ENCODE measurements around the gene BPIFB6.

BPIFB6 gene, protein sequence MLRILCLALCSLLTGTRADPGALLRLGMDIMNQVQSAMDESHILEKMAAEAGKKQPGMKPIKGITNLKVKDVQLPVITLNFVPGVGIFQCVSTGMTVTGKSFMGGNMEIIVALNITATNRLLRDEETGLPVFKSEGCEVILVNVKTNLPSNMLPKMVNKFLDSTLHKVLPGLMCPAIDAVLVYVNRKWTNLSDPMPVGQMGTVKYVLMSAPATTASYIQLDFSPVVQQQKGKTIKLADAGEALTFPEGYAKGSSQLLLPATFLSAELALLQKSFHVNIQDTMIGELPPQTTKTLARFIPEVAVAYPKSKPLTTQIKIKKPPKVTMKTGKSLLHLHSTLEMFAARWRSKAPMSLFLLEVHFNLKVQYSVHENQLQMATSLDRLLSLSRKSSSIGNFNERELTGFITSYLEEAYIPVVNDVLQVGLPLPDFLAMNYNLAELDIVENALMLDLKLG

DNA sequence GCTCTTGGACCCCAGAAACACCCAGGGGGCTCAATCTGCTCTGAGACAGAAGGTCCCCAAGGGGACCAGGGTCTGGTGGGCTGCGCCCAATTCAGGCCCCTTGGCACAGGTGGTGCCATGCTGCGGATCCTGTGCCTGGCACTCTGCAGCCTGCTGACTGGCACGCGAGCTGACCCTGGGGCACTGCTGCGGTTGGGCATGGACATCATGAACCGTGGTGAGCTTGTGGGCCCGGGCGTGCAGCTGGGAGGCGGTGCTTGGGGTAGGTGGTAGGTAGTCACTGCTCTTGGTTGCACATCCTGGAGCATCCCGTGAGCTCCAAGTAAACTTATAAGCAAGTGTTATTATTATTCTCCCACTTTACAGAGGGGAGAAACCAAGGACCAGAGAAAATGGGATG, at the start of gene BPIFB6:
BPIFB6 (plus strand) TSS at position 118 of the 400 bp plus-strand sequence; CDS start at position 118, 0 bp downstream.
- DNase-seq = no peak

DNA sequence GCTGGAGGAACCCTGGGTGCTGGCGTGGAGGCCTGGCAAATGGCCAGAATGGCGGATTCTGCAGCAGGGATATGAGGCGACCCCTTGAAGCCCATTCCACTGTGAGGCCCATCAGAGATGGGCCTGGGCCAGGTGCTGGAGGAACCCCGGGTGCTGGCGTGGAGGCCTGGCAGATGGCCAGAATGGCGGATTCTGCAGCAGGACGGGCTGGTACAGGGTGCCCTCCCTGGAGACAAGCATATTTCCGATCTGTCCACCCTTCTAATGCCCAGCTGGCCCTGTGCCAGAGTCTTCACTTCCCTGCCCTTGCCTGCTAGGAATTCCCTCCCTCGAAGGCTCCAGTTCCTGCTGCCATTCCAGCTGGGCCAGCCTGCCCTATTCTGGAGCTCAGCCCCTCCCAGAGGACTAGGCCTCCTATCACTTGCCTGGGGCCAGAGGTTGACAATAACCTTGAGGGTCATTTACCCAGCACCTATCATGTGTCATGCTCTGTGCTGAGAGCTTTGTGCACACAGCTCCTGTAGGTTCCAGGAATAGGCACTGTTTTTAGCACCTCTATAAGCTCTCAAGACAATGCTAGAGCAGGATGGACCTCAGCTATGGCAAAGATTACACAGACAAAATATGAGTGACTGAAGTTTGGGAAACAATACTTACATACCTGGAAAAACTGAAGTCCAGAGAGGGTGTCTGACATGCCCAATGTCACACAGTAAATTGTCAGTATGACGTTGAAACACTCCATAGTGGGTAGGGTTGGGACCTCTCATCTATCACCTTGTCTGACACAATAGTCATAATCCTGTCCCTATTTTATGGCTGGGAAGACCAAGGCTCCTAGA, 48.6 kb upstream of the BPIFB6 start:
- DNase-seq = no peak

DNA sequence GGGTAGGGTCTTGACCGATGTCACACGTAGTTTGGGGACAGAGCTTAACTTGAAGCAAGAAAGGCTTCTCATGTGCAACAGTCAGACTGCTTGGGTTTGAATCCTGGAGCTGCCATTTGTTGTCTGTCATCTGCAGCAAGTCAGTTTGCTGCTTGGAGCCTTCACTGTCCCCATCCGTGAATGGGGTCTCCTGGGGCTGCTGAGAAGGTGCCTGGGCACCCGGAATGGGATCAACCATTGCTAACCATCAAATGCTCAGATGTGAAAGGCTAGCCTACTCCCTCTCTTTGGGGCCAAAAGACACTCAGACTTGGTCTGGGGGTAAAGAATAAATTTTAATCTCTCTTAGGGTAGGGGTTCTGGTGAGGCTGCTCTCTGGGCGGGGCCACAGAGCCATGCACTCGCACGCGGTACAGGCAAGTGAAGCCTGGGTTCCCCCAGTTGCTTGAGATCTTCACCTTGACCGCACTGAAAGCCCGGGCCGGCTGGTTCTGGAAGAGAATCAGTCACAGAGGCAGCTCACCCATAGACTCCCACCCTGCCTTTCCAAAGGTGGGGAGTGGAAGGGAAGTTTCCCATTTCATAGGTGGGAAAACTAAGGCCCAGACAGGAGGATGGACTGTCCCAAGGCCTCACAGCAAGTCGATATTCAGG, 47.9 kb upstream of the BPIFB6 start:
- no peak for DNase-seq

DNA sequence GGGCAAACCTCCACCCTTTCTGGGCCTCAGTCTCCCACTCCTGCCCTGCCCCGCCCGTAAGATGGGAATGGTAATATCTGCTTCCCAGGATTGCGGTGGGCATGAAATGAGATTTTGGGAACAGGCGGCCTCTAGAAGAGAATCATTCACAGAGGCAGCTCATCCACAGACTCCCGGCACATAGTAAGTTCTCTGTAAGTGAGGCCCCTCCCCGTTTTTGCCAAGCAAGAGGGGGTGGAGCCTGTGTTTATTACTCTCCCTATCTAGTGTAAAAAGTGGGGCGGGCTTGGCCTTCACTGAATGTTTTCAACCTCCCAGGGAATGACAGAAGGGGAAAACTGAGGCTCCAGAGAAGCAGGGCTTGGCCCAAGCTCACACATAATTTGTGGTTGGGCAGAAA, 47.3 kb upstream of the BPIFB6 start:
- no peak for DNase-seq

DNA sequence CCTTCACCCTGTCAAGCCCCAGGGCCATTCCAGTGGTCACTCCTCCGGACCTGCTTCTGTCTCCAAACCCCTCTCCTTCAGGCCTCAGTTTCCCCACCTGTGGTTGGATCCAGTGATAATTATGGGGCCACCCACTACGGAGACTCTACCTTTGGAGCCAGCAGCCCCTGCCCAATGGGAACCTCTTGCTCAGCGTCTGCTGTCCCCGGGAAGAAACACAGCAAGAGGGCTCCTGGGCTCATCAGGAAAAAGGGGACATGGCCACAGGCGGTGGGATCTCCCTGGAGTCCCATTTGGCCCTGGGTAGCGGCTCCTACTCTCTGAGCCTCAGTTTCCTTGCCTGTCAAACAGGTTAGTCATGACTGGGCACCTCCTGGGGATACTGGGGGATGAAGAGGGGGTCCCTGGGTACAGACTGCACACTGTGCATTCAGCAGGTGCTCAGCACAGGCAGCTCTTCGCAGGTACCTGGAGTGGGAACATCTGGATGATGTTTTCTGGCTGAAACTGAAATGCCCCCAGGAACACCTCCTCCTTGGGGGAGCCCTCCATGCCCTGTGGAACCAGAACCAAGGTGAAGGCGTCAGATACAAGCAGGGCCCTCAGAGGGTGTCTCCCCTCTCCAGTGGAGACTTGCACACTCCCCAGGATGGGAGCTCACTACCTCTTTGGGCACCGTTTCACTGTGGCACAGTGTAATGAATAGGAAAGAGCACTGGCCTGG, 46.7 kb upstream of the BPIFB6 start:
- DNase-seq = no peak

DNA sequence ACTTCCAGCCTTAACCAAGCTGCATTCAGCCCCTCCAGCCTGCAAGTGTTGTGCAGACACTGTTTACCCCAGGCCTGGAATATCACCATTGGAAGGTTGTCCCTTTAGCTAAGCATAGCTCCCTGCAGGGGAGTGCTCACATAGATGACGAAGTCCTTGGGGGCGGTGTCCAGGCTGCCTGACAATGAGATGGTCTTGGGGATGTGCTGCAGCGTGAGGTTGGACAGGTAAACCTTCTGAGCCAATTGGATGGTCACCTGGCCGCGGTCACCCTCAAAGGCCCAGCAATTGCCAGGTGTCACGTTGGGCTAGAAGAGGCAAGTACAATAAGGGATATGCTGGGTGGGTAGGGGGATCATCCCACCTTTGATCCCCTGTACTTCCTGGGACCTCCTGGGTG, 45.9 kb upstream of the BPIFB6 start:
- no peak for DNase-seq

DNA sequence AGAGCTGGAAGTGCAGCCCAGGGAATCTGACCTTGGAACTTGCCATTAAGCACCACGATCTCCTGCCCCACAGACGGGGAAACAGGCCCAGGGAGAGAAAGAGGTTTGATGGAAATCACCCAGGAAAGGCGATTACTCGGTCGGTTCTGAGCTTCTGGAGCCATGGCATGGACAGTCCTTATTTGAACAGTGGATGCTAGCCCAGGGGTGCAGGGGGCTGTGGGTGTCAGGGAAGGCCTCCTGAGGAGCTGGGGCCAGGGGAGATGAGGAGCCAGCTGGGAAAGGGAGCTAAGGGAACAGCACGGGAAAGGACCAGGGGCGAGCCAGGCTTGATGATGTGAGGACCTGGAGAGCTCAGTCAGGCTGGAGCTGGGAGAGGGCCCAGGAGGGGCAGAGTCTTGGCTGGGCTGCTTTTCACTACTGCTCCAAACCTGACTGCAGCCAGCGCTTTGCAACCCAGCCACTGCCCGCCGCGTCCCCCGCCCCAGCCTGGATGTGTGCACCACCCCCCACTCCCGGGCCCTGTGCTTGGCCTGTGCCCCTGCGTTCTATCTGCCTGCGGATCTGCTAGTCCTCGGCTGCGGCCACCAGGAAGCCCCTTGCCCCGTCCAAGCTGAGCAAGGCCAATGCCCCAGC, 45.0 kb upstream of the BPIFB6 start:
- no peak for DNase-seq

DNA sequence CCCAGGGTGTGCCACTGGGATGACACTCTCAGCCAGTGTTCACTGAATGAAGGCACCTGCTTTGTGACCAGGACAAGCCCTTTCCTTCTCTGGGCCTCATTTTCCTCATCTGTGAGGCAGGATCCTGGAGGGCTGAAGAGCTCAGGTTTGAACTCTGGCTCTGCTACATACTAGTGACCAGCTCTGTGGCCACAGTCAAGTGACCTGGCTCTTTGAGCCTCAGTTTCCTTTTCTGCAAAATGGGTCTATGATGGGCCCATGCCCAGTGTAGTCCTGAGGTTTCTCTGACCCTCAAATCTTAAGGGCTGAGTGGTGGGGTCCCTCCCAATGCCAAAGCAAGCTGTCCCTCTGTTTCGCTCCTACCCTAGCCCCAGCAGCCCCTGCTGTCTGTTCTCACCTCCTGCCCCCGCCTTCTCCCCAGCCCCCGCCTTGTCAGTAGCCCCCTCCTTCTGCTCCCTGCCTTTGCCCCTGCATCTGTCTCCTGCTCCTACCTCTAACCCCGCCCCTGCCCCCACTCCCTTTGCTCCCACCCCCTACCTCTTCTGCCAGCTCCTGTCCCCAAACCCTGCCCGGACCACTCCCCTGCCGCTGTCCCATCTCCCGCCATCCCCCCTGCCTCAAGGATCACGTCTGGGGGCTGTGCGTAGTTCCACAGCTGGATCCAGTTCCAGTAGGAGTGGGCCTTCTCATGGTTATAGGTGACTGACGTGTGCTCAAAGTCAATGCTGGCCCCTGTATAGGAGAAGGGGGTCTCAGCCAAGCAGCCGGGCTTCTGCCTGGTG, 44.2 kb upstream of the BPIFB6 start:
- DNase-seq = no peak

DNA sequence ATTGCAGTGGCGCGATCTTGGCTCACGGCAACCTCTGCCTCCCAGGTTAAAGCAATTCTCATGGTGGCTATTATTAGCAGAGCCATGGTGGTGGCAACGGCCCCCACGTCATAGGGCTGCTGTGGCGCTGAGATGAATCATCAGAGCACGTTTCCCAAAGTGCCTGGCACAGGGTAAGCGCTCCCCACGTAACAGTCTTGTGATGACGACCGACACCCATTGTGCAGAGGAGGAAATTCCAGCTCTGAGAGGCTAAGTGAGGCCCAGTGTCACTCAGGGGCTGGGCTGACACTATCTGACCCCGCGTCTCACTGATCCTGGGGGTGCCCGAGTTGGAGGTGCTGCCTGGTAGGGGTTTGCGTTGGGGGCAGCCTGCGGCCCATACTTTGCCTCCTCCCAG, 43.4 kb upstream of the BPIFB6 start:
- DNase-seq = no peak

DNA sequence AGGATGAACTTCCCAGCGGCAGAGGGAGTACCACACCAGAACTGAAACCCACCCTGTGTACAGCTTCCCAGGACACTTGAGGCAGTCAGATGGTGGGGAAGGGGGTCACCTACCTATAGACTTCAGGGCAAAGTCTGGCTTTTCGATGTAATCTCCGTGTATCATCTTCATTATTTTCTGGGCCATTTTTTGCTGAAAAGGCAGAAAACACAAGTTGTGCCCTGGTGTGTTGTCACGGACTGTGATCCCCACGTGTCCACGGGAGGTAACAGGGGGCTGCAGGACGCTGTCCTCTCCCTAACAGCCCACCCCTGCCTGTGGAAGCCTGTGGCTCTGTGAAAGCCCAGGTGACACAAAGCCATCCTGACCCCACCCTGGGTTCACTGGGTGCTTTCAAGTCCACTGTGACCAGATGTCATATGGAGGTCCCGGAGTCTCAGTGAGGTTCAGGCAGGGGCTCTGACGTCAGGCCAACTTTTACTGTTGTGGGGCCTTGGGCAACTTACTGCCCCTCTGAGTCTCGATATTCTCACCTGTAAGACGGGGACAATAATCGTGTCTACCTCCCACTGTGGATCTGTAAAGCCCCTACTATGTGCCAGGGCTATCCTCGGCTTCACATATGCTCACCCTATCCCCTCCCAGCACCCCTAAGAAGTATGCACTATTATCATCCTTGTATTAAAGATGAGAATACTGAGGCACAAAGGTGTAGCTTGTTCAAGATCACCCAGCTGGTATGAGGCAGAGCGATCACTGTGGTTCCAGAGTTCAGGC, 41.8 kb upstream of the BPIFB6 start:
- no peak for DNase-seq

DNA sequence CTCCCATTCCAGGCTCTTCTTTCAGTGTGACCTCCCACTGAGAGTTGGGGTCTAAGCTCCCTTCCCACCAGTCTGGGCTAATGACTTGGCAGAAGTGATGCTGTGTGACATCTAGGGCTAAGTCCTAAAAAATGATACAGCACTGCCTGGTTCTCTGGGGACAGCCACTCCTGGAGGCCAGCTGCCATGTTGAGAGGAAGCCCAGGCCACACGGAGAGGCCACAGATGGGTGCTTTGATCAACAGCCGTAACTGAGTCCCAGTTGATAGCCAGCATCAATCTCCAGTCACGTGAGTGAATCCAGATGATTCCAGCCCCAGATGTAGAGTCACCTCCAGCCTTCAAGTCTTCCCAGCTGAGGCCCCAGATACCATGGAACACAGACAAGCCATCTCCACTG, 41.0 kb upstream of the BPIFB6 start:
- no peak for DNase-seq

DNA sequence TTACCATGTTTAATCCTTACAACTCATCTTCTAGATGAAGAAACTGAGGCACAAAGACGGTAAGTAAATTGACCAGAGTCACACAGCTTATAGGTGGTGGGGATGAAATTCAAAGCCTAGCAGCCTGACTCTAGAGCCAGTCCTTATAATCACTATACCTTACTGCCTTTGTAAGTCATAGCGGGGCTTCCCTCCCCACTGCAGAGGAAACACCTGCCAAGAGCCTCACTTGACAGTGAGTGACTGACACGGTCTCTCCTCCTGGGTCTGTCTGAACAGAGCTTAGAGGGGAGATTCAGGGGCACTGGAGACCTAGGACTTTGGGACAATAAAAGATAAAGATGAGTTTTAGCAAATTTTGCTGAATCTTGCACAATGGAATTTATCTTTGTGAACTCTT, 40.1 kb upstream of the BPIFB6 start:
- DNase-seq = no peak

DNA sequence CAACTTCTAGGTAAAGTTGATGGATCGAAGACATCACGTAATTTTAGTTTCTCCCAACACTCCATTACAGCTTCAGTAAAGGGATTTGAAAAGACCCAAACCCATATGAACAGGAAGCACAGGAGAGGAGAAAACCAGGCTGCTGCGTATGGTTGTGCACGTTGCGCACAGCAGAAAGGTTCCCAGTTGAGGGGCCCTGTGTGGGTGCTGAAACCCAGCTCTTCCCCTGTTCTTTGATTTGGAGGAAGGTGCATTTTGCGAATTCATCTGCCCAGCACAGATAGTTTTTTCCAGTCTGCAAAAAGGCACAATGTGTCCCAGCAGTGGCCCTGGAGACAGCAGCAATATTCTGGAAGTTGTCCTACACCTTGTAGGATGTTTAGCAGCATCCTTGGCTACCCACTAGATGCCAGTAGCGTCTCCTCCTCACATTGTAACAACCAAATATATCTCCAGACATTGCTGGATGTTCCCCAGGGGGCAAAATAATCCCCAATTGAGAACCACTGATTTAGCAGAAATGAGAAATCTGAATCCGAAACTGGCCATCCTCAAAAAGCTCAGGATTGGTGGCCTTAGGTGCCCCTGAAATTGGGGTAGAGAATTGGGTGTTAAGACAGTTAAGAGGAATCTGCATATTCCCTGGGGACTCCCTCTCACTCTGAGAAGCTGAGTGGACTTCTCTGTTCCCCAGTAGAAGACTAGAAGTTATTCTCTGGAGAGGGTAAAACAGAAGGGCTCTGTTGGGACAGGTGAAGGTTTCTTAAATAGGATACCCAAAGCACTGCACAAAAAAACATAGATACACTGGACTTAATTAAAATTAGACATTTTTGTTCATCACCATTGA, 39.4 kb upstream of the BPIFB6 start:
- DNase-seq = no peak

DNA sequence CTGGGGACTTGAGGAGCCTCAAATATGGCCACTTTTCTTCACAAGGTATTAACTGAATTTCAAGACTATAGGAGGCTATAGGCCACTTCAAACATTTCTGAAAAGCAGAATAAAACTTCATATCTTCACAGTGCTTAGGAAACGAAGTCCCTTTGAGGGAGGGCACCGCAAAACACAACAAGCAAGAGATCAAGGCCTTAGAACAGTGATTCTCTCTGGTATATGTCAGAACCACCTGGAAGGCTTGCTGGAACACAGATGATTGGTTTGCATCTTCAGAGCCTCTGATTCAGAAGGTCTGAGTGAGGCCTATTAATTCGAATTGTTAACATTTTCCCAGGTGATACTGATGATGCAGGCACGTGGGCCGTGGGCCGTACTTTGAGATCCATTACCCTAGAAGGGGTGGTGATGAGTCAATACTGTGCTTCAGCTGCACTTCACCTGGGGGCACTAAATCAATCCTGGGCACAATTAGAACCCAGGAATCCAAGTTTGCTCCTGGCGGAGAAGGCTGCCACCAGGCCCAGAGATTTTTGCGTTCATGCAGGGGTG, 37.9 kb upstream of the BPIFB6 start:
- DNase-seq = no peak

DNA sequence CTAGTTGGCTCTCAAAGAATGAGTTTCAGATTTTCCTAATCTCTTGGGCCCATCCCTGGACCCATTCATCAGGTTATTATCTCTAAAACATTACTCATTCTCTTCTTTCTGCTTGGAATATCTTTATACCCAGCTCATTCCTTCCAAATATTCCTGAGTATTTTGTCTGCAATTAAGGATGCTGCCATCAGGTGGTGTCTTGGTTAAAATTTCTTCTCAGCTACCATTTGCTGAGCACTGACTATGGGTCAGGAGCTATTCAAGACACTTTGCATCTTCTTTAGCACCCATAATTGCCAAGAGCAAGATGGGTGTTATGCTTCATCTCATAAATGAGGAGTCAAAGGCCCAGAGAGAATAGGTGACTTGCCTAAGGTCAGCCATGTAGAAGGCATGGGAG, 35.6 kb upstream of the BPIFB6 start:
- no peak for DNase-seq

DNA sequence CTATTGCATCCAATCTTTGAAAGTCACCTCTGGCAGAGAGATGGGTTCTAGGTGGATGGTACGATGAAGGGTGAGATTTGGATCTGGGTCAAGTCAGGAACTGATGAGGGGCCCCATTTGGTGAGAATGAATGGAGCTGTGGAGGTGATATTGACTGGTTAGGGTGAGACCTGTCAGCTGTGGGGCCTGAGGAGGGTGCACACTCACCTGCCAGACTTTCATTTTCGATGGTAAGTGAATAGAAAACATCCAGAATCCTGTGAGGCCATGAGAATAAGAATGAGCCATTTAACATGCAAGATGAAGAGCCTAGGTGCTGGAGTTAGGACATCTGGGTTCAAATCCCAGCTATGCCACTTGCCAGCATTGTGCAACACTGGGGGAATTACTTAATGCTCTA, 34.0 kb upstream of the BPIFB6 start:
- no peak for DNase-seq

DNA sequence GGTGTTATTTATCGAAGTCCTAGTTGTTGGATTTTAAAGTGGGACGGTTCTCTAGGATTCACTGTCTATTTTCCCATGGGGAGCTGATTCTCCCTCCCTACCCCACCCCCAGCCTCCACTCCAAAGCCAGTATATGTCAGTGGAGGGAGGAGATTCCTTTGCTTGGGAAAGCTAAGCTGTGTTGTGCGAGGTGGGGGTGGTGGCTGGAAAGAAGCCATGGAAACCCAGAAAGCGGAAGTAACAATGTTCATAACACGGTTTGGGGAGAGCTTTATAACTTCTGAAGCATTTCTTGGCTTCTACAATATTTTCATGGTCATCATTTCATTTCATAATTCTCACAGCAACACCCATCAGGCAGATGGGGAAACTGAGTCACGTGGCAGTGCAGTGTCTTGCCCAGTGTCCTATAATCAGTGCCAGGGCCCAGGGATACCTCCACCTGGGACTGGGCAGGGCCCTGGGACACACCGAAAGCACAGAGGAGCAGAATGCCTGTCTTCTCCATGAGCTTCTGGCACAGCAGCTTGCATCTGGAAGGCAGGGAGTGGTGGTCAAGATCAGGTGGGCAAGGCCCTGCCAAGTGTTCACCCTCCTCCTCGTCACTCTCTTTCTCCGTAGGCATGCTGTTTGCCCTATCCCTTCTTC, 31.7 kb upstream of the BPIFB6 start:
- no peak for DNase-seq

DNA sequence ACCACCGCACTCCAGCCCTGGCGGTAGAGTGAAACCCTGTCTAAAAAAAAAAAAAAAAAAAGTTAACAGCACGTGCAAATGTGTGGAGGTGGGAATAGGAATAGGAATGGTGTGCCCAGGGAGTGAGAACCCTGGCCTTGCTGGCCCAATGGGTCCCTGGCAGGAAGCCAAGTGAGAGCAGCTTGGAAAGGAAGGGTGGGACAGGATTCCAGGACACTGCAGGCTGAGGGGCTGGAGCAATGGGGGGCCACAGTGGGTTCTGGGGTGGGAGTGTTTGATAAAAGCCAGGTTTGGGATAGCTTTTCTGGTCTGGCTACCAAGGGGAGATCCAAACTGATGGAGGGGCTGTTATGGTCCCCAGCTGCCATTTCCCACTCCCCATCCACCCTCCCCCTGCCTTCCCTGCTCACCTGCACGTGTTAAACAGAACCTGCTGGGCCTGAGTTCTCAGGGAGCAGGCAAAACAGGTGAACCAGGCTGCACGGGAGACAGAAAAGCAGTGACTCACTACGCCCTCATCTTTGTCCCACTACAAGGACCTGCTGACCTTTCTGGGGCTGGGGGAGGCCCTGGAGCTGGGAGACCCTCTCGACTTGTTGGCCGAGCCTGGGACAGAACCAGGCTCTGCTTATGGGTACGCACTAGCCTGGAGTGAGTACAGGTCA, 30.5 kb upstream of the BPIFB6 start:
- DNase-seq = no peak

Measured in NCI-H2227 treated with DMSO at 0.1 percent for 48 hours (cell line).